GM21526 (cell line): Measurements from ENCODE around the gene SF3A2.

ENCODE experiments used
- ATAC-seq: cut with Tn5 transposase; IDR thresholded peaks from one replicate; pipeline ENCODE4 v1.9.1; 2021; ENCODE audit warnings: moderate library complexity; ENCODE audit not compliant: unreplicated experiment, low FRiP score

SF3A2 gene

GRCh38 chr19:2226051-2226839 lies 10.4 kb upstream of the SF3A2 start:
- no peak for ATAC-seq

GRCh38 chr19:2226840-2227360 lies 9.7 kb upstream of the SF3A2 start:
- no peak for ATAC-seq

GRCh38 chr19:2227415-2228156 lies 9.0 kb upstream of the SF3A2 start:
- no peak for ATAC-seq

GRCh38 chr19:2228157-2229030 lies 8.2 kb upstream of the SF3A2 start:
- no peak for ATAC-seq

- no peak for ATAC-seq
Measured at GRCh38 chr19:2229103-2230032, 7.3 kb upstream of the SF3A2 start.

GRCh38 chr19:2230033-2230531 lies 6.5 kb upstream of the SF3A2 start:
- no peak for ATAC-seq

GRCh38 chr19:2230807-2231533 lies 5.7 kb upstream of the SF3A2 start:
- no peak for ATAC-seq

- ATAC-seq: no peak
Measured at GRCh38 chr19:2231621-2232221, 4.9 kb upstream of the SF3A2 start.

- ATAC-seq: no peak
Measured at GRCh38 chr19:2232286-2233151, 4.1 kb upstream of the SF3A2 start.

GRCh38 chr19:2233601-2234280 lies 2.9 kb upstream of the SF3A2 start:
- ATAC-seq: no peak

GRCh38 chr19:2234996-2235380 lies 1.6 kb upstream of the SF3A2 start:
- ATAC-seq: no peak

GRCh38 chr19:2235381-2236063 lies 1.1 kb upstream of the SF3A2 start:
- peak; percentile 2 for ATAC-seq

GRCh38 chr19:2236064-2236313 lies 635 bp upstream of the SF3A2 start:
- no peak for ATAC-seq

GRCh38 chr19:2237051-2237868 lies 636 bp downstream of the SF3A2 start:
- no peak for ATAC-seq

GRCh38 chr19:2237869-2238153 lies 1.2 kb downstream of the SF3A2 start:
- ATAC-seq: no peak

GRCh38 chr19:2239173-2239572 lies 2.5 kb downstream of the SF3A2 start:
- ATAC-seq: no peak
